ENCODE measurements around the gene PPP1R11. TPM values are rescaled to one million over a fixed set of nuclear protein-coding genes. Genes with fewer than 3 reads are reported as not detected.

The PPP1R11 gene
- total and polyA plus RNA-seq, 2 of the 13 experiments (the other 11 are each of a cell fraction or from before 2014, with no cell fraction given), result 32.1 to 58.9 TPM

- TF ChIP-seq ZFP36L1 (CRISPR knock-in tag; IDR thresholded peaks at IDR 0.05), result peak; percentile 88; the same call in 1 of the 2 replicates
- no peak; the same call in 1 of the 2 replicates for TF ChIP-seq CREM (IDR thresholded peaks at IDR 0.05)
- TF ChIP-seq CREM (CRISPR knock-in tag; IDR thresholded peaks at IDR 0.05), result no peak
- peak; percentile 85 for TF ChIP-seq ZNF792 (CRISPR knock-in tag; IDR thresholded peaks at IDR 0.05)
- TF ChIP-seq MIXL1 (CRISPR knock-in tag; IDR thresholded peaks at IDR 0.05), result peak; percentile 80
- TF ChIP-seq TCF7L2 (IDR thresholded peaks at IDR 0.05; ENCODE audit: low read depth, low read length), result no peak
- TF ChIP-seq JUN (CRISPR knock-in tag; IDR thresholded peaks at IDR 0.05), result 0 out of 2 replicates have a peak, but pooled peaks have one; percentile 27
- TF ChIP-seq ZHX1 (CRISPR knock-in tag; IDR thresholded peaks at IDR 0.05; ENCODE audit: low read depth), result no peak
- peak; percentile 57 for TF ChIP-seq ZNF335 (CRISPR knock-in tag; IDR thresholded peaks at IDR 0.05)
- no peak; the same call in 1 of the 2 replicates for TF ChIP-seq HDAC1 (CRISPR knock-in tag; IDR thresholded peaks at IDR 0.05)
- TF ChIP-seq PHF8 (CRISPR knock-in tag; IDR thresholded peaks at IDR 0.05), result peak; percentile 82
- no peak for TF ChIP-seq SALL2 (CRISPR knock-in tag; IDR thresholded peaks at IDR 0.05)
- TF ChIP-seq NR2F6 (IDR thresholded peaks at IDR 0.05), result no peak
- TF ChIP-seq NR2F6 (CRISPR knock-in tag; IDR thresholded peaks at IDR 0.05), result peak; percentile 68
- no peak for TF ChIP-seq HDAC6 (IDR thresholded peaks at IDR 0.05; ENCODE audit: low read depth, low read length)
- TF ChIP-seq PRMT3 (CRISPR knock-in tag; IDR thresholded peaks at IDR 0.05; ENCODE audit: borderline replicate concordance, low read depth), result peak; percentile 86; the same call in 1 of the 2 replicates
- TF ChIP-seq ZMYM3 (CRISPR knock-in tag; IDR thresholded peaks at IDR 0.05), result peak; percentile 48; the same call in 1 of the 2 replicates
- TF ChIP-seq NFKB2 (CRISPR knock-in tag; IDR thresholded peaks at IDR 0.05; ENCODE audit: borderline replicate concordance), result peak; percentile 68; the same call in 1 of the 2 replicates
- no peak; the same call in 1 of the 2 replicates for TF ChIP-seq ZNF580 (CRISPR knock-in tag; IDR thresholded peaks at IDR 0.05; ENCODE audit: borderline replicate concordance, low read depth)
- no peak for TF ChIP-seq BRF2 (CRISPR knock-in tag; IDR thresholded peaks at IDR 0.05)
- TF ChIP-seq ZNF501 (CRISPR knock-in tag; IDR thresholded peaks at IDR 0.05), result no peak; the same call in 1 of the 2 replicates
- peak; percentile 72; the same call in 1 of the 2 replicates for TF ChIP-seq ZBTB26 (CRISPR knock-in tag; IDR thresholded peaks at IDR 0.05; ENCODE audit: borderline replicate concordance)
- peak; percentile 28; the same call in 1 of the 2 replicates for TF ChIP-seq DR1 (CRISPR knock-in tag; IDR thresholded peaks at IDR 0.05)
- no peak for TF ChIP-seq ZKSCAN1 (IDR thresholded peaks at IDR 0.05; ENCODE audit: low read length)
- TF ChIP-seq YEATS4 (CRISPR knock-in tag; IDR thresholded peaks at IDR 0.05; ENCODE audit: borderline replicate concordance), result peak; percentile 75; the same call in 1 of the 2 replicates
Observed at GRCh38 chr6:30101444-30102413, 34.7 kb downstream of the PPP1R11 start (continued).
